ENCODE data around the gene CETN3. TPM values are rescaled to one million over a fixed set of nuclear protein-coding genes. Genes with fewer than 3 reads are reported as not detected.

The CETN3 gene
- polyA plus RNA-seq, 1 donor = 31.2 TPM

Other genes with a start within 250 kb of the CETN3 start
- gene MBLAC2, start 65.0 kb upstream of the CETN3 start, polyA plus RNA-seq (ENCODE audit: insufficient read length) = 4.7 TPM
- gene POLR3G, start 65.1 kb upstream of the CETN3 start, polyA plus RNA-seq (ENCODE audit: insufficient read length) = 1.8 TPM
- gene LYSMD3, start 119.8 kb upstream of the CETN3 start, polyA plus RNA-seq (ENCODE audit: insufficient read length) = 17.1 TPM
- gene ADGRV1, start 149.0 kb upstream of the CETN3 start, polyA plus RNA-seq (ENCODE audit: insufficient read length) = 0.92 TPM